MM.1S (cell line): ENCODE results near the gene FBXL13.

ENCODE experiments used
- CTCF ChIP-seq: fragments of 300-600 bp; sonication (generic); IDR thresholded peaks from 2 replicates; pipeline ENCODE4 v1.5.1; 2016; ENCODE audit warnings: antibody characterized with exemption, low read length, mixed read lengths
- EZH2 ChIP-seq: fragments of 300-600 bp; sonication (generic); optimal IDR thresholded peaks from 2 replicates; pipeline ENCODE3; 2017; ENCODE audit warnings: low read depth, mild to moderate bottlenecking, antibody characterized with exemption, low read length, mixed read lengths
- EZH2phosphoT487 ChIP-seq: fragments of 300-600 bp; sonication (generic); IDR thresholded peaks from 2 replicates; pipeline ENCODE4 v1.6.1; 2018; ENCODE audit warnings: antibody characterized with exemption, low read length

GRCh38 chr7:103075337-103075918 lies 832 bp upstream of the FBXL13 start:
- no peak for TF ChIP-seq CTCF
- TF ChIP-seq EZH2, result no peak
- no peak for TF ChIP-seq EZH2phosphoT487
